HepG2 (cell line): Measurements from ENCODE around the gene COX6A2. TPM values are rescaled to one million over a fixed set of nuclear protein-coding genes. Genes with fewer than 3 reads are reported as not detected.

Experiments
- ATAC-seq: fragments of 200-7000 bp; cut with Tn5 transposase; 3 replicates; pipeline ENCODE4 v1.9.1; 2020; ENCODE audit warnings: mild to moderate bottlenecking, moderate library complexity
- BruUV-seq: library from RNA; stranded (reverse); fragments of 400-500 nt; replicated peaks from 2 replicates; lab custom pipeline; 2021; lab: Mats Ljungman, UMichigan
- CTCF ChIA-PET: fragments of 300-600 bp; formaldehyde crosslinking; extraction: SDS; loops from one replicate; lab custom pipeline; 2021; ENCODE audit warnings: low total read pairs, inconsistent platforms, low intra/inter-chr PET ratio; lab: Yijun Ruan, JAX
- POLR2A ChIA-PET: fragments of 350-600 bp; sonication (Branson Sonifier 250); formaldehyde crosslinking; loops from one replicate; lab custom pipeline; 2020; ENCODE audit warnings: antibody characterized with exemption, inconsistent platforms; lab: Yijun Ruan, JAX
- DNase-seq: peaks from one replicate; pipeline ENCODE4 v3.0.0-alpha.2; 2015; ENCODE audit warnings: low spot score
- FAIRE-seq: peaks from 3 replicates; lab custom pipeline; 2011; peaks lifted over from hg19 to GRCh38; lab: Jason Lieb, UNC
- H2AFZ ChIP-seq: one replicate; pipeline ENCODE4 v1.6.1; 2011; ENCODE audit warnings: low read length, inconsistent platforms
- H3K27ac ChIP-seq: fragments of 300-600 bp; 3 replicates; pipeline ENCODE4 v1.8.0; 2011; ENCODE audit warnings: mixed run types, mild to moderate bottlenecking, mixed read lengths, low read length, inconsistent platforms; ENCODE audit not compliant: insufficient read depth; ENCODE audit errors: extremely low read length
- H3K27me3 ChIP-seq, 2 experiments: fragments of 200-600 bp in 1 of 2; 2 replicates in 1 of 2; 3 replicates in 1 of 2; pipeline versions ENCODE4 v1.6.0 to v1.8.0; 2011; ENCODE audit warnings: low read length in 2 of 2, mild to moderate bottlenecking in 2 of 2, moderate library complexity in 2 of 2, inconsistent platforms in 1 of 2; ENCODE audit not compliant: insufficient read depth in 2 of 2, control insufficient read depth in 1 of 2
- H3K36me3 ChIP-seq, 2 experiments: fragments of 200-600 bp in 1 of 2; replicated peaks in 1 of 2; 2 replicates in 1 of 2; 3 replicates in 1 of 2; pipeline versions ENCODE4 v1.5.1 to v1.8.0; 2011; ENCODE audit warnings: low read length in 2 of 2, inconsistent platforms in 1 of 2; ENCODE audit not compliant: insufficient read depth in 2 of 2, control insufficient read depth in 1 of 2
- H3K4me1 ChIP-seq: 2 replicates; pipeline ENCODE4 v1.5.1; 2012; ENCODE audit warnings: low read length, inconsistent platforms; ENCODE audit not compliant: insufficient read depth
- H3K4me2 ChIP-seq: 2 replicates; pipeline ENCODE4 v1.6.0; 2011; ENCODE audit warnings: low read depth, low read length, inconsistent platforms
- H3K4me3 ChIP-seq, 3 experiments: fragments of 200-600 bp in 1 of 3; sonication (generic), shearing (Covaris generic) in 1 of 3; replicated peaks in 1 of 3; 2 replicates each; pipeline ENCODE4 v1.5.1; 2011 to 2016; ENCODE audit warnings: low read length in 3 of 3, inconsistent platforms in 2 of 3, low read depth in 2 of 3, mild to moderate bottlenecking in 2 of 3, control low read depth in 1 of 3, mixed read lengths in 1 of 3; ENCODE audit not compliant: insufficient read depth in 1 of 3
- H3K79me2 ChIP-seq: one replicate; pipeline ENCODE4 v1.6.1; 2011; ENCODE audit warnings: low read length, inconsistent platforms; ENCODE audit not compliant: insufficient read depth
- H3K9ac ChIP-seq: 2 replicates; pipeline ENCODE4 v1.6.0; 2011; ENCODE audit warnings: mild to moderate bottlenecking, low read depth, low read length, inconsistent platforms; ENCODE audit not compliant: insufficient read depth
- H3K9me3 ChIP-seq: 2 replicates; pipeline ENCODE4 v1.5.1; 2012; ENCODE audit warnings: mild to moderate bottlenecking, low read length
- H4K20me1 ChIP-seq: 2 replicates; pipeline ENCODE4 v1.6.0; 2011; ENCODE audit warnings: inconsistent platforms, mild to moderate bottlenecking, low read length, moderate library complexity; ENCODE audit not compliant: insufficient read depth
- ADNP ChIP-seq: sonication (generic); formaldehyde crosslinking; IDR thresholded peaks from 2 replicates; pipeline ENCODE4 v1.4.0; 2020; ENCODE audit warnings: missing genetic modification reagents
- CBX5 ChIP-seq: sonication (generic); formaldehyde crosslinking; IDR thresholded peaks from 2 replicates; pipeline ENCODE4 v1.4.0; 2020; ENCODE audit warnings: missing genetic modification reagents, borderline replicate concordance
- ETV6 ChIP-seq: sonication (generic); formaldehyde crosslinking; conservative IDR thresholded peaks from 2 replicates; pipeline ENCODE4 v1.4.0; 2020; ENCODE audit warnings: missing genetic modification reagents
- JUND ChIP-seq: sonication (generic); formaldehyde crosslinking; IDR thresholded peaks from 2 replicates; pipeline ENCODE4 v1.8.0; 2022; ENCODE audit warnings: mild to moderate bottlenecking, missing genetic modification reagents
- KAT2B ChIP-seq: fragments of 150-350 bp; IDR thresholded peaks from 2 replicates; pipeline ENCODE4 v1.6.1; 2014; ENCODE audit warnings: low read depth, low read length, borderline replicate concordance
- KDM6A ChIP-seq: IDR thresholded peaks from 2 replicates; pipeline ENCODE4 v1.6.1; 2016; ENCODE audit warnings: low read depth
- MAFF ChIP-seq: IDR thresholded peaks from 2 replicates; pipeline ENCODE4 v1.6.1; 2011; ENCODE audit warnings: low read depth, low read length, improper control_type of control experiment
- POLR2A ChIP-seq, 2 experiments: IDR thresholded peaks; 2 replicates each; pipeline ENCODE4 v1.6.1; 2011; ENCODE audit warnings: low read depth in 2 of 2, low read length in 2 of 2, mild to moderate bottlenecking in 1 of 2, moderate library complexity in 1 of 2; ENCODE audit not compliant: insufficient read depth in 1 of 2
- RXRB ChIP-seq: IDR thresholded peaks from 2 replicates; pipeline ENCODE4 v1.6.1; 2016; ENCODE audit warnings: borderline replicate concordance, missing genetic modification reagents, missing compliant biosample characterization
- SMYD3 ChIP-seq: sonication (generic); formaldehyde crosslinking; IDR thresholded peaks from 2 replicates; pipeline ENCODE4 v1.8.1; 2023; ENCODE audit warnings: mild to moderate bottlenecking, missing genetic modification reagents
- SNAI1 ChIP-seq: sonication (generic); formaldehyde crosslinking; IDR thresholded peaks from 2 replicates; pipeline ENCODE4 v1.5.0; 2020; ENCODE audit warnings: mild to moderate bottlenecking, missing genetic modification reagents, borderline replicate concordance
- STAG1 ChIP-seq: sonication (generic); formaldehyde crosslinking; IDR thresholded peaks from 2 replicates; pipeline ENCODE4 v1.4.0; 2020; ENCODE audit warnings: missing genetic modification reagents
- ZBTB20 ChIP-seq: sonication (generic); formaldehyde crosslinking; IDR thresholded peaks from 2 replicates; pipeline ENCODE4 v1.8.1; 2023; ENCODE audit warnings: missing genetic modification reagents, low read depth, mild to moderate bottlenecking, borderline replicate concordance
- ZNF672 ChIP-seq: sonication (generic); formaldehyde crosslinking; IDR thresholded peaks from 2 replicates; pipeline ENCODE4 v1.8.1; 2022; ENCODE audit warnings: missing genetic modification reagents
- WGBS: methylation state at CpG from one replicate; pipeline ENCODE4 v1.1.6; 2017; ENCODE audit warnings: low lambda C conversion rate; 5-methylcytosine and 5-hydroxymethylcytosine counted together
- in situ Hi-C: cut with HindIII; loops from 2 replicates; pipeline ENCODE4 v1.10.0; 2017; ENCODE audit warnings: low pct_unique_long_range_greater_than_20kb; ENCODE audit not compliant: extremely low pct_ligation_motif_present
- intact Hi-C: fragments of 100-400 bp; cut with micrococcal nuclease; formaldehyde crosslinking; loops from one replicate; pipeline ENCODE4 v1.10.0; 2022; ENCODE audit not compliant: unreplicated experiment
- polyA plus RNA-seq, 8 experiments: library from polyadenylated mRNA; depleted of rRNA in 3 of 8; stranded (reverse) in 7 of 8; unstranded in 1 of 8; fragments of >200 nt; fragmentation: Illumina TruSeq in 4 of 8; extraction: Trizol in 4 of 8; gene quantifications; 2 replicates each; pipeline versions ENCODE4 v1.2.1 to v1.2.3, GENCODE V29; 2011 to 2016; ENCODE audit warnings: low read depth in 4 of 8, missing spikeins in 1 of 8, mixed read lengths in 1 of 8; ENCODE audit not compliant: insufficient read depth in 1 of 8
- total RNA-seq, 5 experiments: library from RNA; depleted of rRNA; stranded (reverse); fragments of >200 nt; fragmentation: Illumina TruSeq; extraction: Trizol; gene quantifications; 2 replicates each; pipeline ENCODE4 v1.2.3, GENCODE V29; 2016; ENCODE audit warnings: low read depth in 1 of 5
- TF ChIP-seq, protein P1 (sequence below): IDR thresholded peaks from 2 replicates; pipeline ENCODE4 v1.6.1; 2016; ENCODE audit warnings: low read depth, missing genetic modification reagents, missing compliant biosample characterization
- TF ChIP-seq, protein P2 (sequence below): sonication (generic); formaldehyde crosslinking; IDR thresholded peaks from 2 replicates; pipeline ENCODE4 v1.8.1; 2023; ENCODE audit warnings: mild to moderate bottlenecking, missing genetic modification reagents, borderline replicate concordance
- TF ChIP-seq, protein P3 (sequence below): sonication (generic); formaldehyde crosslinking; IDR thresholded peaks from 2 replicates; pipeline ENCODE4 v1.8.0; 2022; ENCODE audit warnings: mild to moderate bottlenecking, missing genetic modification reagents, borderline replicate concordance

The COX6A2 gene
- total and polyA plus RNA-seq, 2 of the 13 experiments (the other 11 are each of a cell fraction or from before 2014, with no cell fraction given), result not detected

DNA sequence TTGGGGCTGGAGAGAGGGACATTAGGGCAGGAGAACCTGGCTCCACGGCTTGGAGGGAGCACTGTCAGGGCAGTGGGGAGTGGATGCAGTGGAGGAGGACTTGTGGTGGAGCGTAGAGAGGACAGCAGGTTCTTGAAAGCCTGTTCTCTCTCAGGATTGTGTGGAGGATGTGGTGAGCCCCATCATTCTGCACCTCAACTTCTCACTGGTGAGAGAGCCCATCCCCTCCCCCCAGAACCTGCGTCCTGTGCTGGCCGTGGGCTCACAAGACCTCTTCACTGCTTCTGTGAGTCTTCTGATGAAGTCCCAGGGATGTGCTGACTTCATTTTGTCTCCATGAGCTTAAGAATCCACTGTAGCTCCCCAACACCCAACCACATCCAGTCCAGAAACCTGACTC lies 13.5 kb downstream of the COX6A2 start:
- DNase-seq (no peak), ATAC-seq (no peak), FAIRE-seq (no peak)
- Histone ChIP-seq H3K4me1 (no peaks in the 10 kb centered on the region), H3K27ac (no peak overlapping the region), H3K4me2 (no peak overlapping the region), H3K4me3 (no peak overlapping the region), H3K27me3 (peaks cover 3 to 56% of the 10 kb centered on the region in 2 experiments; a peak in 4 of 5 replicates), H3K9me3 (no peaks in the 10 kb centered on the region), H2AFZ (no peak overlapping the region), H3K36me3 (no peaks in the 10 kb centered on the region), H3K9ac (no peak overlapping the region), H4K20me1 (no peaks in the 10 kb centered on the region), H3K79me2 (no peaks in the 10 kb centered on the region)
- no TSS peak for BruUV-seq
- WGBS, result 2% methylated on average over 4 of the region's 4 CpGs
- ChIA-PET CTCF (no interaction called here), POLR2A (no interaction called here)
- intact Hi-C loops (no loop called here), in situ Hi-C loops (no loop called here)
- TF ChIP-seq, protein P1, sequence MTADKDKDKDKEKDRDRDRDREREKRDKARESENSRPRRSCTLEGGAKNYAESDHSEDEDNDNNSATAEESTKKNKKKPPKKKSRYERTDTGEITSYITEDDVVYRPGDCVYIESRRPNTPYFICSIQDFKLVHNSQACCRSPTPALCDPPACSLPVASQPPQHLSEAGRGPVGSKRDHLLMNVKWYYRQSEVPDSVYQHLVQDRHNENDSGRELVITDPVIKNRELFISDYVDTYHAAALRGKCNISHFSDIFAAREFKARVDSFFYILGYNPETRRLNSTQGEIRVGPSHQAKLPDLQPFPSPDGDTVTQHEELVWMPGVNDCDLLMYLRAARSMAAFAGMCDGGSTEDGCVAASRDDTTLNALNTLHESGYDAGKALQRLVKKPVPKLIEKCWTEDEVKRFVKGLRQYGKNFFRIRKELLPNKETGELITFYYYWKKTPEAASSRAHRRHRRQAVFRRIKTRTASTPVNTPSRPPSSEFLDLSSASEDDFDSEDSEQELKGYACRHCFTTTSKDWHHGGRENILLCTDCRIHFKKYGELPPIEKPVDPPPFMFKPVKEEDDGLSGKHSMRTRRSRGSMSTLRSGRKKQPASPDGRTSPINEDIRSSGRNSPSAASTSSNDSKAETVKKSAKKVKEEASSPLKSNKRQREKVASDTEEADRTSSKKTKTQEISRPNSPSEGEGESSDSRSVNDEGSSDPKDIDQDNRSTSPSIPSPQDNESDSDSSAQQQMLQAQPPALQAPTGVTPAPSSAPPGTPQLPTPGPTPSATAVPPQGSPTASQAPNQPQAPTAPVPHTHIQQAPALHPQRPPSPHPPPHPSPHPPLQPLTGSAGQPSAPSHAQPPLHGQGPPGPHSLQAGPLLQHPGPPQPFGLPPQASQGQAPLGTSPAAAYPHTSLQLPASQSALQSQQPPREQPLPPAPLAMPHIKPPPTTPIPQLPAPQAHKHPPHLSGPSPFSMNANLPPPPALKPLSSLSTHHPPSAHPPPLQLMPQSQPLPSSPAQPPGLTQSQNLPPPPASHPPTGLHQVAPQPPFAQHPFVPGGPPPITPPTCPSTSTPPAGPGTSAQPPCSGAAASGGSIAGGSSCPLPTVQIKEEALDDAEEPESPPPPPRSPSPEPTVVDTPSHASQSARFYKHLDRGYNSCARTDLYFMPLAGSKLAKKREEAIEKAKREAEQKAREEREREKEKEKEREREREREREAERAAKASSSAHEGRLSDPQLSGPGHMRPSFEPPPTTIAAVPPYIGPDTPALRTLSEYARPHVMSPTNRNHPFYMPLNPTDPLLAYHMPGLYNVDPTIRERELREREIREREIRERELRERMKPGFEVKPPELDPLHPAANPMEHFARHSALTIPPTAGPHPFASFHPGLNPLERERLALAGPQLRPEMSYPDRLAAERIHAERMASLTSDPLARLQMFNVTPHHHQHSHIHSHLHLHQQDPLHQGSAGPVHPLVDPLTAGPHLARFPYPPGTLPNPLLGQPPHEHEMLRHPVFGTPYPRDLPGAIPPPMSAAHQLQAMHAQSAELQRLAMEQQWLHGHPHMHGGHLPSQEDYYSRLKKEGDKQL (CRISPR knock-in tag), result no peak
- TF ChIP-seq RXRB (CRISPR knock-in tag) (no peak), ETV6 (CRISPR knock-in tag) (no peak), POLR2A (IDR thresholded peaks at IDR 0.05; ENCODE audit: insufficient read depth in 1 of 2, low read depth in 2 of 2, low read length in 2 of 2) (no peak), ZNF672 (CRISPR knock-in tag) (no peak), ZBTB20 (CRISPR knock-in tag) (no peak), ADNP (CRISPR knock-in tag) (no peak), SMYD3 (CRISPR knock-in tag) (no peak), MAFF (no peak), CBX5 (CRISPR knock-in tag) (no peak), JUND (CRISPR knock-in tag) (no peak), SNAI1 (CRISPR knock-in tag) (no peak), STAG1 (CRISPR knock-in tag) (no peak), KDM6A (no peak), KAT2B (no peak)
- TF ChIP-seq, protein P2, sequence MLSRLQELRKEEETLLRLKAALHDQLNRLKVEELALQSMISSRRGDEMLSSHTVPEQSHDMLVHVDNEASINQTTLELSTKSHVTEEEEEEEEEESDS (CRISPR knock-in tag), result no peak
- TF ChIP-seq, protein P3, sequence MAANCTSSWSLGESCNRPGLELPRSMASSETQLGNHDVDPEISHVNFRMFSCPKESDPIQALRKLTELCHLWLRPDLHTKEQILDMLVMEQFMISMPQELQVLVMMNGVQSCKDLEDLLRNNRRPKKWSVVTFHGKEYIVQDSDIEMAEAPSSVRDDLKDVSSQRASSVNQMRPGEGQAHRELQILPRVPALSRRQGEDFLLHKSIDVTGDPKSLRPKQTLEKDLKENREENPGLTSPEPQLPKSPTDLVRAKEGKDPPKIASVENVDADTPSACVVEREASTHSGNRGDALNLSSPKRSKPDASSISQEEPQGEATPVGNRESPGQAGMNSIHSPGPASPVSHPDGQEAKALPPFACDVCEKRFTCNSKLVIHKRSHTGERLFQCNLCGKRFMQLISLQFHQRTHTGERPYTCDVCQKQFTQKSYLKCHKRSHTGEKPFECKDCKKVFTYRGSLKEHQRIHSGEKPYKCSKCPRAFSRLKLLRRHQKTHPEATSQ (CRISPR knock-in tag), result no peak
